CD4-positive, alpha-beta T cell (primary cell): ENCODE data around the gene YPEL5. TPM values are rescaled to one million over a fixed set of nuclear protein-coding genes. Genes with fewer than 3 reads are reported as not detected.

ENCODE experiments used
- total RNA-seq, 174 experiments: library from RNA in 2 of 174; stranded (reverse) in 2 of 174; gene quantifications; one replicate each; pipeline ENCODE4 v1.2.3 and lab custom pipeline; 2021 to 2026

Gene YPEL5
- total RNA-seq, 2 experiments from 2014 or later, result 932 to 972 TPM

Other genes starting within 250 kb of the YPEL5 start
- not detected for gene ALK, start 225.4 kb upstream of the YPEL5 start, total RNA-seq
- gene LBH, start 84.5 kb downstream of the YPEL5 start, total RNA-seq, result 100 to 1,000 TPM; 131 to 135 TPM